ENCODE measurements around the gene TDRD10.

Gene TDRD10, protein sequence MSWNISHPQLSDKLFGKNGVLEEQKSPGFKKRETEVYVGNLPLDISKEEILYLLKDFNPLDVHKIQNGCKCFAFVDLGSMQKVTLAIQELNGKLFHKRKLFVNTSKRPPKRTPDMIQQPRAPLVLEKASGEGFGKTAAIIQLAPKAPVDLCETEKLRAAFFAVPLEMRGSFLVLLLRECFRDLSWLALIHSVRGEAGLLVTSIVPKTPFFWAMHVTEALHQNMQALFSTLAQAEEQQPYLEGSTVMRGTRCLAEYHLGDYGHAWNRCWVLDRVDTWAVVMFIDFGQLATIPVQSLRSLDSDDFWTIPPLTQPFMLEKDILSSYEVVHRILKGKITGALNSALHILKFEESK

DNA sequence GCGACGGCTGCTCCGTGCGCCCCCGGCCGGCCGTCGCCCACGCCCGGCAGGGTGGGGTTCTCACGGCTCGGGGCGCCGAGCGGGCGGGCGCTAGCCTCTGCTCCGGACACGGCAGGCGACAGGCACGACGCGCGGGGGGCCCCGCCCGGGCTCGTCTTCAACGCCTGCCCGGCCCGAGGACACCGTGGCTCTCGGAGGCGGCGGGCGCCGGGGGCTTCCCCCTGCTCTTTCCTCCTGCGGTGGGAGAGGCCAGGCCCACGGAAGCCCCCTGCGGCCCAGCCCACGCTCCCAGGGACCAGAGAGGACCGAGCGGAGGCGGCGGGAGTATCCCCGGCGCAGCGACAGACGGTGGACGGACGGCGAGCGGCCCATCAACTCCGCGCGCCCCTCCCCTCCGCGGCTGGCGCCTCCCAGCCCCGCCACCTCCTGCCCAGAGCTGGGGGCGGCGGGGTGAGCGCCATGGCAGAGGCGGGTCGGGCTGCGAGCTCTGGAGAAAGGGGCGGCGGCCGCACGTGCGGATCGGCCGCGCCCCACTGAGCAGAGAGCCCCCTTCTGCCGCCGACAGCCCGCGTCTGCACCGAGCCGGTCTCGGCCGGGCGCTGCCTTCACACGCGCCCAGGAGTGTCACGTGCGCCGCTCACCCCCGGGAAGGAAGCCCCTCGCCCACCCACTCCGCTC lies at the start of gene TDRD10, which contains the start of gene SHE:
Gene TDRD10 (plus strand): TSS at position 154 of the 678 bp plus-strand sequence. CDS start 4,685 bp downstream, outside the sequence.
Gene SHE (minus strand): TSS at position 347 of the 678 bp plus-strand sequence. CDS start 386 bp downstream, outside the sequence.
- no peak for DNase-seq

DNA sequence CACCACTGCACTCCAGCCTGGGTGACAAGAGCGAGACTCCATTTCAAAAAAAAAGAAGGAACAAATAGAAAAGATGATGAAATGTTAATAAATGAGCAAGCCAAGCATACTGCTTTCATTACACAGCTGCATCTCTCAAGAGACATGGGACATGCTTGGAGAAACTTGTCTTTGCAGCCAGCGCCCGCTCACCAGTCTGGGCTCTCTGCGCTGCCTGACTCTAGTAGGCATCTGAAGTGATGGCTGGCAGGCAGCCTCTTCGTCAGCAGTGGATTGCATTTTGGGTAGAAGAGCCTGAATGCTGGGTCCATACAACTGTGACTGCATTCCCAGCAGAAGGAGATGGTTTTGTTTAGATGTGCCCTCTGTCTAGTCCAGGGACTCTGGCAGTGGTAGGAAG lies 48.9 kb upstream of the TDRD10 start:
- no peak for DNase-seq

DNA sequence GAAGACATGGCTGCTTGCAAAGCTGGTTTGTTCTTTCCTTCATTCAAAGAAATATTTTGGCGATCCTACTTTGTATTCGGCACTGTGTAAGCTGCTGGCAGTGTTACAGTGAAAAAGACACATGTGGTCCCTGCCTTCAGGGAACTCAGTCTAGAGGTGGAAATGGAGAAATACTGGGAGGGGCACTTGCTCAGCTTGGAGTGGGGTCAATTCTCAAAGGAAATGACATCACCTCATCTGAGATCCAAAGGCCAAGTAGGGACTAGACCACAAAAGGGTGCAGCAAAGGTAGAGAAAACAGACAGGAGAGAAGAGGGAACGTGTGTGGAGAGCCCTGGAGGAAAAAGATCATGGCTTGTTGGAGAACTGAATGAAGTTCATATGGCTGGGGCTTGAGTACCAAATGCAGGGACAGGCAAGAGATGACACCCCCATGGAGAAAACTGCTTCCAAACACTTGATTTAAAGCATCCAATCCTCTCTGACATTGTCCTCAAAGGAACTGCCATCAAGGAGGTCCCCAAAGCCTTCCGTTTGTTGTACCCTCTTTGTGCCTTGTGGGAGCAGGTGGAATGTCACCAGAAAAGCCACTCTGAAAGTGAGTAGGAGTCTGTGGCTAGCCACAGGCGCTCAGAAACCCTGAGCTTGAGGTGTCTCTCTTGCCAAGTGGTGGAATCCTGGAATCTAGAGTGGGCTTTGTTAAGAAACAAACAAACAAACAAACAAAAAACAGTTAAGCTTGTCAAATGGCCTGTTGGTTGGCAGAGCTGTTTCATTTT lies 48.3 kb upstream of the TDRD10 start:
- peak; percentile 69 for DNase-seq

DNA sequence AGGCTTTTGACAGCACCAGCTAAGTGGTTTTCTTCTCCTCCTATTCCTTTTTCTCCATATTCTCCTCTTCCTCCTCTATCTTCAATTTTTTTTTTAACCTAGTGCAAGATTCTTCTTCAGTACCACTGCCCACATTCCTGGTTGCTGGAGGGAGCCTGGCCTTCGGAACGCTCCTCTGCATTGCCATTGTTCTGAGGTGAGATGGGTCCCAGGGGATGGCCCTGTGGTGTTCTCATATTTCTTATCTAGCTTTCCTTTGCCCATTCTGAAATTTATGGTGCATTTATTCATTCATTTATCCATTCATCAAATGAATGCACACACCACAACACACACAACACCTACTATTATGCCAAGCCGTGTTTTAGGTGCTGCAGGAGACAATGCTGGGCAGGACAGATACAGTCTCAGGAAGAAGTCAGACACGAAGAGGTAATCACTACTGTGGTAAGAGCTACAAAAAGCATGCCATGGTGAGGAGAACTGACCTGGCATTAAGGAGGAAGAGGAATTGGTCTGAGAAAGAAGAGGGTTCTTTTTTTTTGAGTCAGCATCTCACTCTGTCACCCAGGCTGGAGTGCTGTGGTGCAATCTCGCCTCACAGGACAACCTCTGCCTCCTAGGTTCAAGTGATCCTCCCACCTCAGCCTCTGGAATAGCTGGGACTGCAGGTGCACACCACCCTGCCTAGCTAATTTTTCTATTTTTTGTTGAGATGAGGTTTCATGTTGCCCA lies 47.5 kb upstream of the TDRD10 start:
- DNase-seq, result no peak

DNA sequence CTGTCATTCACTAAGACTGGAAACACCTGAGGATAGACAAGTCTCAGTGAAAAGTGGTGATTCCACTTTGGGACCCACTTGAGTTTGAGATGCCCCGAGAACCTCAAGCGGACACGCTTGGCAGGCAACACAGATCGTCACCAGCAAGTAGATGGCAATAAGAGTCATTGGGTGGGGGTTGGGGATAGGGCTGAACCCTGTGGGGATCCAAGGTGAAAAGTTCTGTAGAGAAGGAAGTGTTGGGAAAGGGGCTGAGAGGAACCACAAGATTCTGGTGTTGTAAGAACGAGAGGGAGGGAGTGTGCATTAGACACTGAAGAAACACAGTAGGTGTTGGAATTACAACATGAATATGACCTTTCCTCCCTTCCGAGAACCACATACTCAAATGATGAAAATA lies 45.4 kb upstream of the TDRD10 start:
- DNase-seq, result no peak

DNA sequence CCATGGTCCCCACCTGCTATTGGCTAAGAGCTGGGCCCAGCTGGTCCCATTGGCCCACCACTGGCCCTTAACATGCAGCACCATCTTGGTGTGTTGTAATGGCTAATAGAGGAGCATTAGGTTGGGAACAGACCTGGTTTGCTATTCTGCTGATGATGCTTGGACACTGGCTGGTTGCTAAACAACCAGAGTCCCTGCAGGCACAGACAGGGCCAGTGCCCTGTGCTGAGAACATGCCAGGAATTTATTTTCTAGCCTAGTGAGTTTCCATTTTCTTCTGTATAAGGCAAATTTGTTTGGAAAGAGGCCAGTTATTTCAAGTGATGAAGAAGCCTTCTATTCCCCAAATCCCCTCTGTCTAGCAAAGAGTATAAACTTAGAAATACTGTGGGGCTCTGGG lies 42.9 kb upstream of the TDRD10 start:
- no peak for DNase-seq

DNA sequence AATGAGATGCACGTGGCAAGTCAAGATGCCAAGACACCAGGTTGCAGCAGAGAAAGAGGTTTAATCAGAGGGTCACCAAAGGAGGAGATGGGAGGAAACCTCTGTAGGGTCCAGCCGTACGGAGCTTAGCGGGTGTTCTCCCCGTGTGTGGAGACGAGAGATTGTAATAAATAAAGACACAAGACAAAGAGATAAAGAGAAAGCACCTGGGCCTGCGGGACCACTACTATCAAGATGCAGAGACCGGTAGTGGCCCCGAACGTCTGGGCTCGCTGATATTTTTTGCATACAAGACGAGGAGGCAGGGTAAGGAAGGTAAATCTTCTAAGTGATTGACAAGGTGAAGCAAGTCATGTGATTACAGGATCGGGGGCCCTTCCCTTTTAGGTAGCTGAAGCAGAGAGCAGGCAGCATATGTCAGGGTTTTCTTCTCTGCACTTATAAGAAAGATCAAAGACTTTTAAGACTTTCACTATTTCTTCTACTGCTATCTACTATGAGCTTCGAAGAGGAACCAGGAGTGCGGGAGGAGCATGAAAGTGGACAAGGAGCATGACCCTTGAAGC lies 41.2 kb upstream of the TDRD10 start:
- no peak for DNase-seq

DNA sequence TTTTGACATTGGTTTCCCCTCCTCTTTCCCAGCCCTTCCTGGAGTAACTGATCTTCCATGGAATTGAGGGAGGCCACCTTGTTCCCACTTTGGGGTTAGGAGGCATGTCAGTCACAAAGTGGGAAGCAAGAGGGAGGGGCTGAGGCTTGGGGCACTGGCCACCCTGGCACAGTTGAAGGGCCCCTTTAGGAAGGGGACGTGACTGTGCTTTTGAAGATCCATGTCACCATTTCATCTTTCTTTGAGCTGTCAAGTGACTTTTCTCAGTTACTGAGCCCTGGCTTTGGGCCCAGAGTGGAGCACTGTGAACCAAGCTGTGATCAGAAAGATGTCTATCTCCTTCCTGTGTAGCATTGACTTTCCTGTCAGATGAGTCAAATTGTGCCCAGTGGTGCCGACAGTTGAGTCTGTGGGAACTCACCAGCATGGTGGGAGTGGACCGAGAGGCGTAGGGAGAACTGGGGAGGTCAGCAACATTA lies 38.5 kb upstream of the TDRD10 start:
- DNase-seq, result no peak

DNA sequence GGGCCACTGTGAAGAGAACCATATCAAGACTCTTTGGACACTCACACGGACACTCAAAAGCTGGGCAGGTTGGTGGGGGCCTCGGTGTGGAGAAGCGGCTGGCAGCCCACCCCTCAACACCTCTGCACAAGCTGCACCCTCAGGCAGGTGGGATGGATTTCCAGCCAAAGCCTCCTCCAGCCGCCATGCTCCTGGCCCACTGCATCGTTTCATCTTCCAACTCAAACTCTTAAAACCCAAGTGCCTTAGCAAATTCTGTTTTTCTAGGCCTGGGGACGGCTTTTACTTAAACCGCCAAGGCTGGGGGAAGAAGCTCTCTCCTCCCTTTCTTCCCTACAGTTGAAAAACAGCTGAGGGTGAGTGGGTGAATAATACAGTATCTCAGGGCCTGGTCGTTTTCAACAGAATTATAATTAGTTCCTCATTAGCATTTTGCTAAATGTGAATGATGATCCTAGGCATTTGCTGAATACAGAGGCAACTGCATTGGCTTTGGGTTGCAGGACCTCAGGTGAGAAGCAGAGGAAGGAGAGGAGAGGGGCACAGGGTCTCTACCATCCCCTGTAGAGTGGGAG lies 36.3 kb upstream of the TDRD10 start:
- DNase-seq, result no peak

DNA sequence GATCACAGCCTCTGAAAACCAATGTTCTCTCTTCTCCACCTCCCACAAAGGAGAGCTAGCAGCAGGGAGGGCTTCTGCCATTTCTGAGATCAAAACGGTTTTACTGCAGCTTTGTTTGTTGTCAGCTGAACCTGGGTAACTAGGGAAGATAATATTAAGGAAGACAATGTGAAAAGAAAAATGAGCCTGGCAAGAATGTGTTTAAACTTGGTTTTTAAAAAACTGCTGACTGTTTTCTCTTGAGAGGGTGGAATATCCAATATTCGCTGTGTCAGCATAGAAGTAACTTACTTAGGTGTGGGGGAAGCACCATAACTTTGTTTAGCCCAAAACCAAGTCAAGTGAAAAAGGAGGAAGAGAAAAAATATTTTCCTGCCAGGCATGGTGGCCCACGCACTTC lies 35.8 kb upstream of the TDRD10 start:
- DNase-seq, result no peak

DNA sequence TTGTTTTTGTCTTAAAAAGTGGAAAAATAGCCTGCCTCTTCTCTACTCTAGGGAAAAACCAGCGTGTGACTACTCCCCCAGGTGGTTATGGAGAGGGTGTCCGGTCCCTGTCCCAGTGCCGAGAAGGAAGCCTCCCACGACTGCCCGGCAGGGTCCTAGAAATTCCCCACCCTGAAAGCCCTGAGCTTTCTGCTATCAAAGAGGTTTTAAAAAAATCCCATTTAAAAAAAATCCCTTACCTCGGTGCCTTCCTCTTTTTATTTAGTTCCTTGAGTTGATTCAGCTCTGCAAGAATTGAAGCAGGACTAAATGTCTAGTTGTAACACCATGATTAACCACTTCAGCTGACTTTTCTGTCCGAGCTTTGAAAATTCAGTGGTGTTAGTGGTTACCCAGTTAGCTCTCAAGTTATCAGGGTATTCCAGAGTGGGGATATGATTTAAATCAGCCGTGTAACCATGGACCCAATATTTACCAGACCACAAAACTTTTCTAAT lies 35.0 kb upstream of the TDRD10 start:
- DNase-seq, result no peak

DNA sequence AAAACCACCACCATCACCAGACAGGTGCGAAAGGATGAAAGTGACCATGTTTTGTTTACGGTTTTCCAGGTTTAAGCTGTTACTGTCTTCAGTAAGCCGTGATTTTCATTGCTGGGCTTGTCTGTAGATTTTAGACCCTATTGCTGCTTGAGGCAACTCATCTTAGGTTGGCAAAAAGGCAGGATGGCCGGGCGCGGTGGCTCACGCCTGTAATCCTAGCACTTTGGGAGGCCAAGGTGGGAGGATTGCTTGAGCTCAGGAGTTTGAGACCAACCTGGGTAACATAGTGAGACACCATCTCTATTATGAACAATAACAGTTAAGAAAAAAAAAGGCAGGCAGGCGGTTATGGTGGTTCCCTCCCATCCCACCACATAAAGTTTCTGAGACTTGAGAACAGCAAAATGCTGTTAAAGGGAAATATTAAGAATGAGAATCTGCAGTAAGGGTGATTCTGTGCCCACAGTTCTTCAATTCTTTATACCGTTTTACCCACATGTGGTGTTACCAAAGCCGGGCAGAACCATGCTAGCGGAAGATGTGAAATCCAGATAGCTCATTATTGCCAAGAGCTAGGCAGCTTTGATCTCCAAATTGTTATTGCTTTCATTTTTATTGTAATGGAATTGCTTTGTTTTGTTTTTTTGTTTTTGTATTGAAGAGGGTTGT lies 34.5 kb upstream of the TDRD10 start:
- no peak for DNase-seq

DNA sequence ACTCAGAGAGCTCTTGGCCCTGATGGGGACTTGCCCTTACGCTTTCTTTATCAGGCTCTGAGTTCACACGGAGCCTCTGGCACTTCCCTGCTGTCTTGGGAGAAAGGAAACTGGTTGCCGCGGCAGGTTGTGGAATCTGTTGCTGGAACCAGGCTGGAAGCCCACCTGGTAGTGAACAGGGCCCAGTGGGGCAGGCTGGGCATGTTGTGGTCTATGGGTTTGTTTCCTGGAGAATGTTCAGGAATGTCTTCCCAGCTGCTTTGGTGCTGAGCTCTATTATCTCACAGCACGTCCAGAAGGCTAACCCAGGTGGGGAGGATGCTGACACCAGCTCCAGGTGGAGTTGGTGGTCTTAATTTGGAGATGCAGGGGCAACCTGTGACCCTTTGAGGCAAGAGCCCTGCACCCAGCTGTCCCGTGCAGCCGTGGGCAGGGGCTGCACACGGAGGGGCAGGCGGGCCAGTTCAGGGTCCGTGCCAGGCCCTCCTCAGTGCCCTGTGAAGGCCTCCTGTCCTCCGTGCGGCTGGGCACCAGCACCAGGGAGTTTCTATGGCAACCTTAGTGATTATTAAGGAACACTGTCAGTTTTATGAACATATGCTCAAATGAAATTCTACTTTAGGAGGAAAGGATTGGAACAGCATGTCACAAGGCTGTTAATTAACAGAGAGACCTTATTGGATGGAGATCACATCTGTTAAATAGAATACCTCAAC lies 33.3 kb upstream of the TDRD10 start:
- DNase-seq, result no peak

DNA sequence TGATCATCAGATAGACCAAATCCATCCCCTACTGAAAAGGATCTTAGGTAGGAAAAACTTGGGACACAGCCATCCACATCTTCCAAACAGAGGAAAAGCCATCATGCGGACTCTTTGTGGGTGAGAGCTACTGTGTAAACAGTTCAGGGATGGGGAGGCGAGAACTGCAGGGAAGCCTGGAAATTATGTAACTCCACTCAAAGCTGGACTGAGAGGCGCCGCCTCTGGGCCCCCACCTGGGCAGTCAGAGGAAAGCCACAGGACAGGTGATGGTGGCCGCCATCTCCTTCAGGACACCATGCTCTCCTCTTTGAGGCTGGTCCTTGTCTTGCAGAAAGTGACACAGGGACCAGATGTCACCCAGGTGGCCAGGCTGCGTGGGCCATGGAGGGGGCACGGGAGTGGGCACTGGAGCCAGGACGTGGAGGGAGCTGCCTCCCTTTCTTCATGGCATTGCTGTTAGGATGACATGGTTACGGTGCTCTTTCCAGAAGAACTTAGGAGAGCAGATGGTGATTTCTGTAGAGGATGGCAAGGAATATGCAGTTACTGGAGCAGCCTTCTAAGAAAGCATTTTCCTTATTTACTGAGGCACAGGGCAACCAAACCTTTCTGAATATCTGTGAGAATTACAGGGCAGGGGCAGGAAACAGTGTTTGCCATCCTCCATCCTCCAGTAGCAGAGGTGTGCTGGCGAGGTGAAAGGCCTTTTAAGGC lies 32.0 kb upstream of the TDRD10 start:
- no peak for DNase-seq

DNA sequence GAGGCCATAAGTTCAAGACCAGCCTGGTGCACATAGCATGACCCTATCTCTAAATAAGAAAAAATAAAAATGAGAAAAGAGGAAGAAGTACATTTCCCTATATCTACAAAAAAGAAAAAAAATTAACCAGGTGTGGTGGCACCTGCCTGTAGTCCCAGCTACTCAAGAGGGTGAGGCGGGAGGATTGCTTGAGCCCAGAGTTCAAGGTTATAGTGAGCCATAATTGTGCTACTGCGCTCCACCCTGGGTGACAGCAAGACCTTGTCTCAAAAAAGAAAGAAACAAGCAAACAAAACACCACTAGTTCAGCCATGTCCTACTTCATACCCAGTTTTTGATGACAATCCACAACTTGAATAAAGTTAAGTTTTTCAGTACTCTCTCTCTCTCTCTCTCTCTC lies 30.7 kb upstream of the TDRD10 start:
- DNase-seq, result no peak

DNA sequence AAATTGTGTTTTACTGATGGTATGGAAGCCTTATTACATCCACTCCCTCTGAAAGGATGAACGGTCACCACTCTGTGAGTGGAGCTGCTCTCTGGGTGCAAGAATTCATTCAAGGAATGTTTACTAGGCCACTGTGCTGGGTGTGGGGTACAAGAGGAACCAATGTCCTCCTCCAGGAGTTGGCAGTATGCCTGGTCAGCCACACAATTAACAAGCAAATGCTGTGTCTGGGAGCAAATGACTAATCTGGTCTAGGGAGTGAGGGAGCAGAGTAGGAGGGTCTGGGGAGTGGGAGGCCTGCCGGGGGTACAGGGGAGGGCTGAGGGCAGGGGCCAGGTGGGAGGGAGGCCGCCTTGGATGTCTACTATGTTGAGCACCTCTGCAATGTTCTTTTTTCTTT lies 27.2 kb upstream of the TDRD10 start:
- peak; percentile 95 for DNase-seq

DNA sequence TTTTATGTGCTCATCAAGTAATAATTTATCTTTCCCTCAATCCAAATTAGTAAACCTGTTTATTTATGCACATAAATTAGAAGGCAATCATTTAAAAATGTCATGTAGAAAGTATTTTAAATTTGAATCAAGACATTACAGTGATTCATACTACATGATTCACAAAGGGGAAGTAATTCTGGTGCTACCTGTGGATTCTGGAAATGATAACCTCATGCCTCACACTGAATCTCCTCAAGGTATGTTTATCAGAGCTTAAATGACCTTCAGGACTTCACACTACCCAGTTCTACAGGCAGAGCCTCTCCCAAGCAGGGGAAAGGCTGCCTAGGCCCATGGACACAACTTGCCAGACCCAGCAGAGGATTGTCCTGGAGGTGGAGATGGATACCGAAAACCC lies 25.2 kb upstream of the TDRD10 start:
- no peak for DNase-seq

DNA sequence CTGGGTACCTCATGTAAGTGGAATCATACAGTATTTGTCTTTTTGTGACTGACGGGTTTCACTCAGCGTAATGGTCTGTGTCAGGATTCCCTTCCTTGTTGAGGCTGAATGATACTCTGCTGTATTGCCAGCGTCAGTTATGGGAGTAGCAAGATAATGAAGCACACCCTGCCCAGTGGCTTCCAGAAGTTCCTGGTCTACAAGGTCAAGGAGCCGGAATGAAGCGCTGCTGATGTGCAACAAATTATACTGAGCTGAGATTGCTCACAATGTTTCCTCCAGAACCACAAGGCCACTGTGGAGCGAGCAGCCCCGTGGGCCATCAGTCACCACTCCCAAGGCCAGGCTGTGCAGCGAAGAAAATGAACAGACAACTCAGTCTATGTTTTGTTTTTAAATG lies 24.0 kb upstream of the TDRD10 start:
- no peak for DNase-seq

DNA sequence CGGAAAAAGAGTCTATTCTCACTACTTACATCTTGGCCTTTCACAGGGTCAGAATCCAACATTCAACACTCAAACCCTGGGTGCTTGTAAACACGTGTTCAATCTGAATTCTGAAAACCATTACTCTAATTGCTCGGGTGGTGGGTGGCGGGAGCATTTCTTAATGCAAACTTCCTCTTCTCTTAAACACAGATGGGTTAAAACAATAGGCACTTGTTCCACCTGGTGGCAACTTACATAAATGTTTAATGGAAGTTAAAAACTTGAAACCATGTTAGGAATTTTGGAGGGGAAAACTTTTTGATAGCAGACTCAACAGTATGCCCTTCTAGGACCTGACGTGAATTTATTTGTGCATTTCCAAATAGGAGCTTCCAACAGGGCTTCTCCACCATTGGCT lies 23.4 kb upstream of the TDRD10 start:
- peak; percentile 39 for DNase-seq
